Posterior cingulate gyrus (tissue), 11 donors: ENCODE measurements around the gene ZNHIT1.

Experiments used
- DNase-seq, 10 donors: peaks; one replicate each; pipeline versions ENCODE4 v3.0.0 to v3.0.0-alpha.2; 2020 to 2021; ENCODE audit warnings: mixed read lengths in 3 of 10
- intact Hi-C: fragments of 100-400 bp; cut with DNase I; formaldehyde crosslinking; loops from one replicate; pipeline ENCODE4 v1.15.1; 2023

ZNHIT1 gene

GRCh38 chr7:101216001-101216859 lies 1.7 kb upstream of the ZNHIT1 start:
- DNase-seq, result peak in 3 of 10 donors; percentile 20 to 27 (median 25)
- intact Hi-C loops, result loop anchor here (2.0 kb wide), 1 partner anchor 29 kb away; the partner anchor contains the start of gene FIS1

- DNase-seq, result no peak
- intact Hi-C loops, result loop anchor here (2.0 kb wide), 1 partner anchor 28 kb away; the partner anchor contains the start of gene FIS1
Measured at GRCh38 chr7:101216860-101217387, 1.0 kb upstream of the ZNHIT1 start.

GRCh38 chr7:101218236-101219125 lies 516 bp downstream of the ZNHIT1 start:
- intact Hi-C loops, result no loop called here
- DNase-seq, result no peak

- intact Hi-C loops, result no loop called here
- no peak for DNase-seq
Measured at GRCh38 chr7:101220295-101220694, 2.3 kb downstream of the ZNHIT1 start.

- DNase-seq, result no peak
- intact Hi-C loops, result no loop called here
Measured at GRCh38 chr7:101222275-101222830, 4.4 kb downstream of the ZNHIT1 start.

- intact Hi-C loops, result no loop called here
- no peak for DNase-seq
Measured at GRCh38 chr7:101223528-101223927, 5.6 kb downstream of the ZNHIT1 start.

- no peak for DNase-seq
- intact Hi-C loops, result no loop called here
Measured at GRCh38 chr7:101225650-101226049, 7.7 kb downstream of the ZNHIT1 start.

- intact Hi-C loops, result no loop called here
- peak in 4 of 10 donors; percentile 32 to 80 (median 36) for DNase-seq
Measured at GRCh38 chr7:101226721-101227120, 8.8 kb downstream of the ZNHIT1 start.

- intact Hi-C loops, result loop anchor here (10.0 kb wide), 1 partner anchor 53 kb away; no protein-coding TSS in a partner anchor
Measured at GRCh38 chr7:101231644-101232043, 13.7 kb downstream of the ZNHIT1 start.

GRCh38 chr7:101232141-101232850 lies 14.3 kb downstream of the ZNHIT1 start:
- intact Hi-C loops, result loop anchor here (10.0 kb wide), 1 partner anchor 53 kb away; no protein-coding TSS in a partner anchor
- peak in 3 of 10 donors; percentile 32 to 87 (median 86) for DNase-seq

More at GRCh38 chr7:101231644-101232043, 13.7 kb downstream of the ZNHIT1 start:
- DNase-seq, result no peak

GRCh38 chr7:101233907-101234547 lies 16.1 kb downstream of the ZNHIT1 start:
- no peak for DNase-seq
- intact Hi-C loops, result loop anchor here (10.0 kb wide), 1 partner anchor 51 kb away; no protein-coding TSS in a partner anchor

GRCh38 chr7:101234636-101235035 lies 16.7 kb downstream of the ZNHIT1 start:
- no peak for DNase-seq
- intact Hi-C loops, result loop anchor here (10.0 kb wide), 1 partner anchor 50 kb away; no protein-coding TSS in a partner anchor

GRCh38 chr7:101235050-101235449 lies 17.1 kb downstream of the ZNHIT1 start:
- intact Hi-C loops, result loop anchor here (10.0 kb wide), 1 partner anchor 50 kb away; no protein-coding TSS in a partner anchor
- DNase-seq, result no peak

- intact Hi-C loops, result loop anchor here (10.0 kb wide), 1 partner anchor 49 kb away; no protein-coding TSS in a partner anchor
Measured at GRCh38 chr7:101235522-101235921, 17.6 kb downstream of the ZNHIT1 start.

GRCh38 chr7:101236292-101236835 lies 18.4 kb downstream of the ZNHIT1 start:
- DNase-seq, result no peak
- intact Hi-C loops, result loop anchor here (10.0 kb wide), 1 partner anchor 48 kb away; no protein-coding TSS in a partner anchor

More at GRCh38 chr7:101235522-101235921, 17.6 kb downstream of the ZNHIT1 start:
- no peak for DNase-seq

GRCh38 chr7:101237206-101238067 lies 19.5 kb downstream of the ZNHIT1 start, which contains the start of gene CLDN15:
TSS of gene CLDN15 (minus strand) at chr7:101237802. CDS start at chr7:101237581, 221 bp downstream.
- intact Hi-C loops, result loop anchor here (10.0 kb wide), 1 partner anchor 47 kb away; no protein-coding TSS in a partner anchor
- DNase-seq, result no peak
